Tibial nerve (tissue), 3 donors: ENCODE measurements around the gene AP2A2.

ENCODE experiments used
- POLR2A ChIP-seq, 2 donors: fragments of 450-650 bp; IDR thresholded peaks; one replicate each; pipeline ENCODE4 v1.6.1; 2017; ENCODE audit warnings: antibody characterized with exemption in 2 of 2, mild to moderate bottlenecking in 2 of 2, moderate library complexity in 2 of 2
- TF ChIP-seq, protein P1 (sequence below), 5 experiments: fragments of 200-600 bp in 3 of 5; fragments of 450-650 bp in 2 of 5; sonication (generic) in 3 of 5; IDR thresholded peaks; one replicate each; pipeline ENCODE4 v1.5.1; 2016 to 2019; ENCODE audit warnings: antibody characterized with exemption in 5 of 5, mild to moderate bottlenecking in 3 of 5, moderate library complexity in 2 of 5

GRCh38 chr11:978781-979180 lies 53.1 kb downstream of the AP2A2 start:
- TF ChIP-seq POLR2A (IDR thresholded peaks at IDR 0.05) = no peak
- TF ChIP-seq, protein P1, sequence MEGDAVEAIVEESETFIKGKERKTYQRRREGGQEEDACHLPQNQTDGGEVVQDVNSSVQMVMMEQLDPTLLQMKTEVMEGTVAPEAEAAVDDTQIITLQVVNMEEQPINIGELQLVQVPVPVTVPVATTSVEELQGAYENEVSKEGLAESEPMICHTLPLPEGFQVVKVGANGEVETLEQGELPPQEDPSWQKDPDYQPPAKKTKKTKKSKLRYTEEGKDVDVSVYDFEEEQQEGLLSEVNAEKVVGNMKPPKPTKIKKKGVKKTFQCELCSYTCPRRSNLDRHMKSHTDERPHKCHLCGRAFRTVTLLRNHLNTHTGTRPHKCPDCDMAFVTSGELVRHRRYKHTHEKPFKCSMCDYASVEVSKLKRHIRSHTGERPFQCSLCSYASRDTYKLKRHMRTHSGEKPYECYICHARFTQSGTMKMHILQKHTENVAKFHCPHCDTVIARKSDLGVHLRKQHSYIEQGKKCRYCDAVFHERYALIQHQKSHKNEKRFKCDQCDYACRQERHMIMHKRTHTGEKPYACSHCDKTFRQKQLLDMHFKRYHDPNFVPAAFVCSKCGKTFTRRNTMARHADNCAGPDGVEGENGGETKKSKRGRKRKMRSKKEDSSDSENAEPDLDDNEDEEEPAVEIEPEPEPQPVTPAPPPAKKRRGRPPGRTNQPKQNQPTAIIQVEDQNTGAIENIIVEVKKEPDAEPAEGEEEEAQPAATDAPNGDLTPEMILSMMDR (IDR thresholded peaks at IDR 0.05) = no peak
